Mesenchymal stem cell (in vitro differentiated cells and primary cell): ENCODE results near the gene SMIM30.

Experiments used
- DNase-seq: peaks from one replicate; pipeline ENCODE4 v3.0.0-alpha.2; 2013
- H2AFZ ChIP-seq: one replicate; pipeline ENCODE4 v1.6.1; 2013; ENCODE audit warnings: low read depth, mild to moderate bottlenecking, control low read depth, inconsistent platforms, low read length, moderate library complexity
- H2AK5ac ChIP-seq: 2 replicates; pipeline ENCODE4 v1.6.1; 2013; ENCODE audit warnings: low read length, moderate library complexity, mild to moderate bottlenecking, inconsistent platforms; ENCODE audit not compliant: severe bottlenecking
- H2BK120ac ChIP-seq: one replicate; pipeline ENCODE4 v1.6.1; 2013; ENCODE audit warnings: low read depth, mild to moderate bottlenecking, inconsistent platforms, low read length, moderate library complexity
- H2BK12ac ChIP-seq, 2 experiments: one replicate each; pipeline ENCODE4 v1.6.1; 2013; ENCODE audit warnings: inconsistent platforms in 2 of 2, low read length in 2 of 2, mild to moderate bottlenecking in 2 of 2, moderate library complexity in 2 of 2, control low read depth in 1 of 2
- H2BK15ac ChIP-seq: one replicate; pipeline ENCODE4 v1.6.1; 2013; ENCODE audit warnings: mild to moderate bottlenecking, low read depth, inconsistent platforms; ENCODE audit not compliant: poor library complexity, severe bottlenecking
- H2BK5ac ChIP-seq: 2 replicates; pipeline ENCODE4 v1.6.1; 2013; ENCODE audit warnings: low read depth, mild to moderate bottlenecking, low read length, control low read depth, inconsistent platforms; ENCODE audit not compliant: poor library complexity, severe bottlenecking
- H3K14ac ChIP-seq, 2 experiments: one replicate each; pipeline ENCODE4 v1.6.1; 2013; ENCODE audit warnings: inconsistent platforms in 2 of 2, low read length in 2 of 2, control low read depth in 1 of 2, mild to moderate bottlenecking in 1 of 2, moderate library complexity in 1 of 2
- H3K18ac ChIP-seq, 2 experiments: one replicate each; pipeline ENCODE4 v1.6.1; 2013; ENCODE audit warnings: inconsistent platforms in 2 of 2, low read length in 2 of 2, control low read depth in 1 of 2, low read depth in 1 of 2, mild to moderate bottlenecking in 1 of 2
- H3K23ac ChIP-seq, 2 experiments: one replicate each; pipeline ENCODE4 v1.6.1; 2013; ENCODE audit warnings: inconsistent platforms in 2 of 2, low read length in 2 of 2, mild to moderate bottlenecking in 2 of 2, moderate library complexity in 2 of 2, control low read depth in 1 of 2
- H3K27ac ChIP-seq: 2 replicates; pipeline ENCODE4 v1.5.1; 2013; ENCODE audit warnings: mild to moderate bottlenecking, moderate library complexity, low read length, control low read depth, inconsistent platforms; ENCODE audit not compliant: poor library complexity, severe bottlenecking
- H3K27me3 ChIP-seq, 2 experiments: 2 replicates each; pipeline versions ENCODE4 v1.6.1 to v1.7.0; 2013; ENCODE audit warnings: low read length in 2 of 2, mild to moderate bottlenecking in 2 of 2, moderate library complexity in 2 of 2, control low read depth in 1 of 2, inconsistent platforms in 1 of 2; ENCODE audit not compliant: control insufficient read depth in 1 of 2, insufficient read depth in 1 of 2
- H3K36me3 ChIP-seq, 2 experiments: 2 replicates each; pipeline versions ENCODE4 v1.6.1 to v1.7.0; 2013; ENCODE audit warnings: low read length in 2 of 2, control low read depth in 1 of 2, inconsistent platforms in 1 of 2, low read depth in 1 of 2, mild to moderate bottlenecking in 1 of 2; ENCODE audit not compliant: insufficient read depth in 2 of 2, control insufficient read depth in 1 of 2
- H3K4ac ChIP-seq, 2 experiments: one replicate each; pipeline ENCODE4 v1.6.1; 2013; ENCODE audit warnings: inconsistent platforms in 2 of 2, low read length in 2 of 2, mild to moderate bottlenecking in 2 of 2, moderate library complexity in 2 of 2, control low read depth in 1 of 2, low read depth in 1 of 2
- H3K4me1 ChIP-seq: 2 replicates; pipeline ENCODE4 v1.6.1; 2013; ENCODE audit warnings: low read depth, low read length, control low read depth; ENCODE audit not compliant: control insufficient read depth, insufficient read depth
- H3K4me2 ChIP-seq: 2 replicates; pipeline ENCODE4 v1.6.1; 2013; ENCODE audit warnings: low read length, mild to moderate bottlenecking, inconsistent platforms; ENCODE audit not compliant: poor library complexity, severe bottlenecking
- H3K4me3 ChIP-seq, 2 experiments: 2 replicates each; pipeline versions ENCODE4 v1.5.1 to v1.7.0; 2013; ENCODE audit warnings: low read length in 2 of 2, mild to moderate bottlenecking in 2 of 2, control low read depth in 1 of 2, low read depth in 1 of 2; ENCODE audit not compliant: insufficient read depth in 1 of 2
- H3K79me1 ChIP-seq: replicated peaks from 2 replicates; pipeline ENCODE4 v1.6.1; 2013; ENCODE audit warnings: mild to moderate bottlenecking, control low read depth, low read length, inconsistent platforms; ENCODE audit not compliant: poor library complexity, severe bottlenecking
- H3K9ac ChIP-seq: 2 replicates; pipeline ENCODE4 v1.7.0; 2013; ENCODE audit warnings: mild to moderate bottlenecking, low read length, moderate library complexity
- H3K9me3 ChIP-seq: 2 replicates; pipeline ENCODE4 v1.7.0; 2013; ENCODE audit warnings: mild to moderate bottlenecking, low read length; ENCODE audit not compliant: control insufficient read depth
- H4K8ac ChIP-seq: one replicate; pipeline ENCODE4 v1.6.1; 2013; ENCODE audit warnings: inconsistent platforms, mild to moderate bottlenecking, low read length, moderate library complexity
- H4K91ac ChIP-seq: one replicate; pipeline ENCODE4 v1.6.1; 2013; ENCODE audit warnings: mild to moderate bottlenecking, low read length, inconsistent platforms
- WGBS: methylation state at CpG from one replicate; pipeline ENCODE4 v1.1.7; 2013; ENCODE audit warnings: mixed read lengths; 5-methylcytosine and 5-hydroxymethylcytosine counted together

The SMIM30 gene

DNA sequence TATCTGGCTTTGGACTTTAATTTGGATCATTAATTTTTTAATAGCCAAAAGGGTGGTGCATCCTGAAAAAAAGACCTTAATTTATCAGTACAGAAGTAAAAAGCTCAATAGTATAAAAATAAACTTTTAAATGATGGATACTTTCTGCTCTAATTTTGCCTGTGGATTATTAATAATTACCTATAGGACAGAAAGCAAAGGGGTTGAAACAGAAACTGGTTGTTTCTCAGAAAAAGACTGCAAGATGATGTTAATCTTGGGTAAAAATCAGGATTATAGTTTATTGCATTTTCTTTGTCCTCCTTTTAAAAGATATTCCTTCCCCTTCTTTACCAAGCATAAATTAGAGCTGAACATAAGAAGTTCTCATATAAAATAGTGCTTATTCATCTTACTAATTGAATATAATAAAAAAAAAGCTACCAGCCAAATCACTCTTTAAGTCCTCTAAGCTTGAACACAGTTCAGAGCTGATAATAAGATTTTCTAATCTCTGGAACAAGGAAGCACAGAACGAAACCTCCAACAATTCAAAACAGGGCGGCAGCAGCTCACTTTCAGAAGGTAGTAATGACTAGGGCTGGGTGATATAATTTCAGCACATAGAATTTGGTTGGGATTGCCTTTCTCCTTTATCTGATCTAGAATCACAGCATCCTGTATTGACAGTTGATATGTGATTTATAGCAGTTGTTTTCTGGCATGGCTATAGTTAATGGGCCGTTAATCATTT, 23.7 kb downstream of the SMIM30 start:
- H2BK5ac ChIP-seq, result no peak overlapping the region
- no peak overlapping the region for H2BK12ac ChIP-seq
- H3K23ac ChIP-seq, result no peak overlapping the region
- no peak overlapping the region for H3K14ac ChIP-seq
- no peak overlapping the region for H3K4me3 ChIP-seq
- H3K9me3 ChIP-seq, result no peaks in the 10 kb centered on the region
- H3K27me3 ChIP-seq, result no peaks in the 10 kb centered on the region
- H3K4me2 ChIP-seq, result no peak overlapping the region
- DNase-seq, result no peak
- H3K4ac ChIP-seq, result no peak overlapping the region
- H2BK15ac ChIP-seq, result no peak overlapping the region
- H3K18ac ChIP-seq, result no peak overlapping the region
- H3K79me1 ChIP-seq, result no peaks in the 10 kb centered on the region
- H4K8ac ChIP-seq, result no peak overlapping the region
- H2AFZ ChIP-seq, result no peak overlapping the region
- 85% methylated on average over 2 of the region's 3 CpGs for WGBS
- no peak overlapping the region for H2AK5ac ChIP-seq
- H3K4me1 ChIP-seq, result no peaks in the 10 kb centered on the region
- no peak overlapping the region for H2BK120ac ChIP-seq
- H3K36me3 ChIP-seq, result no peaks in the 10 kb centered on the region
- no peak overlapping the region for H3K9ac ChIP-seq
- H3K27ac ChIP-seq, result no peak overlapping the region
- H4K91ac ChIP-seq, result no peak overlapping the region

DNA sequence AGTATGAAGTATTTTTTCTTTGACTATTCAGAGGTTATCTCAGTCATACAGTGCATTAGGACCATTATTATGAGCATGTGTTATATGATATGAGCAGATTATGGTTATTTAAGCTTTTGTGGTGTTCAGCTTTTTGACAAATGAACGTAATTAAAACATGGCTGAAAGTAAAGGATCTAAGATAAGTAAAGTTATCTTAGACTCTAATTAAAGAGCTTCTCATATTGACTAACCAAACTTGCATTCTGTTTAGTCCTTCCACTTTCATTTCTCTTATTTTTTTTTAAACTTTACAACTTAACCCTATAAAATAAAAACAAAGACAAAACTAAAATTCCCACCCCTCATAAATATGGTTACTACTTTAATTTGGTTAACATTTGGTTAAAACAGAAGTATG, 24.8 kb downstream of the SMIM30 start:
- H2BK120ac ChIP-seq, result no peak overlapping the region
- H3K4me3 ChIP-seq, result no peak overlapping the region
- no CpG with 5 or more reads among the region's 1 CpG for WGBS
- no peak overlapping the region for H2BK15ac ChIP-seq
- no peaks in the 10 kb centered on the region for H3K79me1 ChIP-seq
- H3K4ac ChIP-seq, result no peak overlapping the region
- H2AFZ ChIP-seq, result no peak overlapping the region
- H3K36me3 ChIP-seq, result no peaks in the 10 kb centered on the region
- H3K4me2 ChIP-seq, result no peak overlapping the region
- no peak overlapping the region for H4K8ac ChIP-seq
- H2AK5ac ChIP-seq, result no peak overlapping the region
- H3K23ac ChIP-seq, result no peak overlapping the region
- DNase-seq, result no peak
- no peak overlapping the region for H2BK12ac ChIP-seq
- H4K91ac ChIP-seq, result no peak overlapping the region
- H3K4me1 ChIP-seq, result no peaks in the 10 kb centered on the region
- H2BK5ac ChIP-seq, result no peak overlapping the region
- H3K14ac ChIP-seq, result no peak overlapping the region
- H3K9ac ChIP-seq, result no peak overlapping the region
- H3K9me3 ChIP-seq, result no peaks in the 10 kb centered on the region
- H3K27ac ChIP-seq, result no peak overlapping the region
- H3K27me3 ChIP-seq, result no peaks in the 10 kb centered on the region
- H3K18ac ChIP-seq, result no peak overlapping the region

DNA sequence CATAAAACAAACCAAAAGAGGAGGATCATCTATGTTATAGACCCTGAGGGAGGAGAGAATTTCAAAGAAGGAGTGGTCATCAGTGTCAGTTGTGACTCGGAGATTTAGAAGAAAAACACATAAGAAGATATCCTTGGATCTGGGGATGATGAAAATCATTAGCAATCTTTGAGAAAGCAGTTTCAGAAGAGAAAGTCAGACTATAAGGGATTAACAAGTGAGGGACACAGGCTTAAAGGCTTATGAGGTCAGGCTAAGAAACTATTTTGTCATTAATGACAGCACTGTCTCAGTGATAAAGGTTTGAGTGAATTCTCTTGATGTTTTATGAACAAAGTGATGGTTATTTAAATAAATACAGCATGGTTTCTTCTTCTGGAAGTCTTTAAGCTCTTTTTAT, 25.6 kb downstream of the SMIM30 start:
- H3K23ac ChIP-seq, result no peak overlapping the region
- no peak overlapping the region for H4K8ac ChIP-seq
- no peak overlapping the region for H3K4ac ChIP-seq
- WGBS, result 90% methylated on average over 1 of the region's 1 CpG
- H2AK5ac ChIP-seq, result no peak overlapping the region
- no peak overlapping the region for H2BK15ac ChIP-seq
- H4K91ac ChIP-seq, result no peak overlapping the region
- H2BK120ac ChIP-seq, result no peak overlapping the region
- no peak overlapping the region for H2AFZ ChIP-seq
- H3K4me2 ChIP-seq, result no peak overlapping the region
- no peak overlapping the region for H3K27ac ChIP-seq
- no peak overlapping the region for H3K14ac ChIP-seq
- H3K4me3 ChIP-seq, result no peak overlapping the region
- no peaks in the 10 kb centered on the region for H3K27me3 ChIP-seq
- no peaks in the 10 kb centered on the region for H3K4me1 ChIP-seq
- H3K79me1 ChIP-seq, result no peaks in the 10 kb centered on the region
- no peaks in the 10 kb centered on the region for H3K9me3 ChIP-seq
- DNase-seq, result no peak
- no peak overlapping the region for H3K9ac ChIP-seq
- H2BK12ac ChIP-seq, result no peak overlapping the region
- H3K36me3 ChIP-seq, result no peaks in the 10 kb centered on the region
- H3K18ac ChIP-seq, result no peak overlapping the region
- H2BK5ac ChIP-seq, result no peak overlapping the region

DNA sequence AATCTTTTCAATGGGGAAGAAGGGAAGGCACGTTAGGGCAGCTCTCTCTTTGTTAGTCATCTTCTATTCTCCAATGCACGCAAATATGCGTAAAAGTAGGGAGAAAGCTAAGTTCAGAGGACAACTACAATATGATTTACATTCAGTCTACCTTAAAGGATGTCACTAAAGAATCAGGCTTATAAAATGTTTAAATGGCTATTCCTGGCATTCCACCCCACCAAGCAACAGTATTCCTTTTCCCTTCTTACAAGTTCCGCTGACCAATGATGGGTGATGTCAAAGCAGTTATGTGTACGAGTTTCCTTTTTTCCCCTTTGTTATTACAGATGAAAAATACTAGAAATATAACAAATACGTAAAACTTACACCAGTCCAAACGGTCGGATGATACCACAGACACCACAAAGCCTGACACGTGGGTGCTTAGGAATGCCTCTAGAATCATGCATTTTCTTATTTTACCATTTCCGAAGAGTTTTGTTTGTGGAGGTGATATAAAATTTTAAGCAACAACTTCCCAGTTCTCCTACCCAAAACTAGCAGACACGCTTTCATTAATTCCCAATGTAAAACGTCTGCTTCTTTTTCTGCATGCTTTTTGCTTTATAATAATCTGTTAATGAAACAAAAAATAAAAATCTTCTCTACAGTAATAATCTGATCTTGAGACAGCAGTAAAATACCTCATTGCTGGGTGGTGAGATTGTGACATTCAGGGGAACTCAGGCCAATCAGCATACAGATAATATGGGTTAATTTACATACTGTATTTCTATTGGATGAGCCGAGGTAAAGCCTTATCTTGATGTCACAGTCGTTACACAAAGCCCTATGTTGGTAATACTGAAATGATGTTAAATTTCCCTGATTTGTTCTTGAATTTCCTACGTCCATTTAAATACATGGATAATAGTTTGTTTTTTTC, 31.0 kb downstream of the SMIM30 start:
- no CpG with 5 or more reads among the region's 15 CpGs for WGBS

More for the DNA sequence above, 31.0 kb downstream of the SMIM30 start:
- Histone ChIP-seq H3K36me3 (no peaks in the 10 kb centered on the region), H3K23ac (no peak overlapping the region), H3K18ac (no peak overlapping the region), H3K27me3 (no peaks in the 10 kb centered on the region), H3K9ac (peak overlapping the region; percentile 97), H3K9me3 (no peaks in the 10 kb centered on the region), H2BK5ac (no peak overlapping the region), H3K4me2 (peak overlapping the region; percentile 3), H2AFZ (no peak overlapping the region), H2BK12ac (no peak overlapping the region), H3K4me1 (peaks cover 5% of the 10 kb centered on the region), H2BK15ac (no peak overlapping the region), H2AK5ac (no peak overlapping the region), H3K27ac (peak overlapping the region; percentile 95), H3K4ac (no peak overlapping the region), H3K79me1 (no peaks in the 10 kb centered on the region), H4K8ac (no peak overlapping the region), H2BK120ac (no peak overlapping the region), H4K91ac (no peak overlapping the region), H3K4me3 (peak overlapping the region in 1 of 2 experiments; percentile 85), H3K14ac (no peak overlapping the region)
- DNase-seq, result peak; percentile 73
